ENCODE measurements around the gene LTV1. TPM values are rescaled to one million over a fixed set of nuclear protein-coding genes. Genes with fewer than 3 reads are reported as not detected.

Gene LTV1
- total RNA-seq, 2 donors from 2014 or later: 26.3 to 30.8 TPM

- Mint-ChIP-seq H3K9me3 (no peaks in the 10 kb centered on the region), H3K4me1 (no peaks in the 10 kb centered on the region), H3K27ac (peak overlapping the region; percentile 13), H3K4me3 (no peak overlapping the region), H3K27me3 (ENCODE audit: insufficient read depth) (no peaks in the 10 kb centered on the region), H3K36me3 (ENCODE audit: low read depth) (no peaks in the 10 kb centered on the region)
- Histone ChIP-seq H3K9me3 (ENCODE audit: control insufficient read depth, low read length) (no peaks in the 10 kb centered on the region), H3K36me3 (ENCODE audit: control insufficient read depth, insufficient read depth, low read length) (no peaks in the 10 kb centered on the region), H3K27me3 (ENCODE audit: control insufficient read depth, insufficient read depth, low read length, poor library complexity, severe bottlenecking) (no peaks in the 10 kb centered on the region), H3K4me3 (ENCODE audit: low read length) (no peak overlapping the region), H3K4me1 (ENCODE audit: control insufficient read depth, insufficient read depth, low read length) (no peaks in the 10 kb centered on the region), H3K9ac (ENCODE audit: extremely low read depth, low read length, poor library complexity, severe bottlenecking) (no peak overlapping the region), H3K27ac (ENCODE audit: low read depth, low read length) (no peak overlapping the region)
- 93% methylated on average over 2 to 3 of the region's 3 CpGs for WGBS, 2 experiments (ENCODE audit: insufficient coverage in 1 of 2, insufficient read length in 1 of 2)
- no peak for TF ChIP-seq CTCF (conservative IDR thresholded peaks at IDR 0.05)
- no peak for DNase-seq
These were observed 53.2 kb downstream of the LTV1 start for GRCh38 chr6:143896126-143896860.

- no peaks in the 10 kb centered on the region for H3K27me3 ChIP-seq (ENCODE audit: control insufficient read depth, insufficient read depth, low read length, poor library complexity, severe bottlenecking)
- TF ChIP-seq CTCF (conservative IDR thresholded peaks at IDR 0.05): no peak
- no peak overlapping the region for H3K4me3 ChIP-seq (ENCODE audit: low read length)
- Mint-ChIP-seq H3K27ac (no peak overlapping the region), H3K27me3 (ENCODE audit: insufficient read depth) (no peaks in the 10 kb centered on the region), H3K36me3 (ENCODE audit: low read depth) (no peaks in the 10 kb centered on the region), H3K9me3 (no peaks in the 10 kb centered on the region), H3K4me1 (peaks cover 12% of the 10 kb centered on the region), H3K4me3 (no peak overlapping the region)
- no peak overlapping the region for H3K27ac ChIP-seq (ENCODE audit: low read depth, low read length)
- no peak for DNase-seq
- H3K4me1 ChIP-seq (ENCODE audit: control insufficient read depth, insufficient read depth, low read length): peaks cover 12% of the 10 kb centered on the region
- H3K36me3 ChIP-seq (ENCODE audit: control insufficient read depth, insufficient read depth, low read length): no peaks in the 10 kb centered on the region
- no peaks in the 10 kb centered on the region for H3K9me3 ChIP-seq (ENCODE audit: control insufficient read depth, low read length)
- H3K9ac ChIP-seq (ENCODE audit: extremely low read depth, low read length, poor library complexity, severe bottlenecking): no peak overlapping the region
- WGBS, 2 experiments (ENCODE audit: insufficient coverage in 1 of 2, insufficient read length in 1 of 2): 86 to 91% methylated on average over 2 of the region's 2 CpGs
These were observed 57.2 kb downstream of the LTV1 start for GRCh38 chr6:143900358-143900757.

GRCh38 chr6:143901885-143902750 lies 59.0 kb downstream of the LTV1 start:
- H3K27ac Mint-ChIP-seq: no peak overlapping the region
- H3K4me1 Mint-ChIP-seq: peaks cover 12% of the 10 kb centered on the region
- no peak overlapping the region for H3K4me3 Mint-ChIP-seq
- H3K27ac ChIP-seq (ENCODE audit: low read depth, low read length): no peak overlapping the region
- H3K36me3 Mint-ChIP-seq (ENCODE audit: low read depth): no peaks in the 10 kb centered on the region
- H3K36me3 ChIP-seq (ENCODE audit: control insufficient read depth, insufficient read depth, low read length): no peaks in the 10 kb centered on the region
- WGBS, 2 experiments (ENCODE audit: insufficient coverage in 1 of 2, insufficient read length in 1 of 2): 69 to 90% methylated on average over 3 to 6 of the region's 6 CpGs
- no peaks in the 10 kb centered on the region for H3K9me3 Mint-ChIP-seq
- no peak for TF ChIP-seq CTCF (conservative IDR thresholded peaks at IDR 0.05)
- H3K4me3 ChIP-seq (ENCODE audit: low read length): no peak overlapping the region
- no peaks in the 10 kb centered on the region for H3K9me3 ChIP-seq (ENCODE audit: control insufficient read depth, low read length)
- no peak for DNase-seq
- H3K27me3 ChIP-seq (ENCODE audit: control insufficient read depth, insufficient read depth, low read length, poor library complexity, severe bottlenecking): no peaks in the 10 kb centered on the region
- no peak overlapping the region for H3K9ac ChIP-seq (ENCODE audit: extremely low read depth, low read length, poor library complexity, severe bottlenecking)
- peaks cover 12% of the 10 kb centered on the region for H3K4me1 ChIP-seq (ENCODE audit: control insufficient read depth, insufficient read depth, low read length)
- no peaks in the 10 kb centered on the region for H3K27me3 Mint-ChIP-seq (ENCODE audit: insufficient read depth)
